ENCODE data around the gene ELF5. TPM values are rescaled to one million over a fixed set of nuclear protein-coding genes. Genes with fewer than 3 reads are reported as not detected.

The ELF5 gene
- total and polyA plus RNA-seq, 2 of the 13 experiments (the other 11 are each of a cell fraction or from before 2014, with no cell fraction given): 0.51 to 2.6 TPM

DNA sequence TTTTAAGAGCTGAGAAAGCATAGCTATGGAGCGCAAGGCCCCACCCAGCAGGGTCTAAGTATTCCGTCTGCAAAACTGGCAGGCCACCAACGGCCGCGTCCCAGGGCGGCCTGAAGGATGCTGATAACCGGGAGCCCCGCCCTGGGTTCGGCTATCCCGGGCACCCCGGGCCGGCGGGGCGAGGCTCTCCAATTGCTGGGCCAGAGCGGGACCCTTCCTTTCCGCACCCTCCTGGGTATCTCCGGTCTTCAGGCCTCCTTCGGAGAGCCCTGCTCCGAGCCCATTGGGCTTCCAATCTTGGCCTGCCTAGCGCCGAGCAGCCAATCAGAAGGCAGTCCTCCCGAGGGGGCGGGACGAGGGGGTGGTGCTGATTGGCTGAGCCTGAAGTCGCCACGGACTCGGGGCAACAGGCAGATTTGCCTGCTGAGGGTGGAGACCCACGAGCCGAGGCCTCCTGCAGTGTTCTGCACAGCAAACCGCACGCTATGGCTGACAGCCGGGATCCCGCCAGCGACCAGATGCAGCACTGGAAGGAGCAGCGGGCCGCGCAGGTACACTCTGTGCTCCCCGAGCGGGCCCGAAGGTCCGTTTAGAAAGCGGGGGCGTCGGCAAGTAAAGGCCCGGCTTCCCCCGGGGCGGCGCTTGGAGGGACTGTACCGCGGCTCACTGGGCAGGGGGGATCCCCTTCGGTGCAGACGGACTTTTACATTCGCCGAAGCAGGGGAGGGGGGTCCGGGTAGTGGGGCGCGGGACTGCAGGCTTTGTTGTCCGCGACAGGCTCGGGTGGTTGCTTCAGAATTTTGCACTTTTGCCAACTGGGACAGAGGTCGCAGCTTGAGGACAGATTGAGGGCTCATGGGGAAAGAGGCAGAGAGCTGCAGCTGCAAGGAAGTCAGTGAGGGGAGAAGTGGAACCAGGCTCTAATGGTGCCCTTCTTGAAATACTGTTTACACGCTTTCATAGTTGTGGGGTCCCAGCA lies 74.8 kb downstream of the ELF5 start, which contains the start of gene CAT (continued):
- TF ChIP-seq, protein P1, sequence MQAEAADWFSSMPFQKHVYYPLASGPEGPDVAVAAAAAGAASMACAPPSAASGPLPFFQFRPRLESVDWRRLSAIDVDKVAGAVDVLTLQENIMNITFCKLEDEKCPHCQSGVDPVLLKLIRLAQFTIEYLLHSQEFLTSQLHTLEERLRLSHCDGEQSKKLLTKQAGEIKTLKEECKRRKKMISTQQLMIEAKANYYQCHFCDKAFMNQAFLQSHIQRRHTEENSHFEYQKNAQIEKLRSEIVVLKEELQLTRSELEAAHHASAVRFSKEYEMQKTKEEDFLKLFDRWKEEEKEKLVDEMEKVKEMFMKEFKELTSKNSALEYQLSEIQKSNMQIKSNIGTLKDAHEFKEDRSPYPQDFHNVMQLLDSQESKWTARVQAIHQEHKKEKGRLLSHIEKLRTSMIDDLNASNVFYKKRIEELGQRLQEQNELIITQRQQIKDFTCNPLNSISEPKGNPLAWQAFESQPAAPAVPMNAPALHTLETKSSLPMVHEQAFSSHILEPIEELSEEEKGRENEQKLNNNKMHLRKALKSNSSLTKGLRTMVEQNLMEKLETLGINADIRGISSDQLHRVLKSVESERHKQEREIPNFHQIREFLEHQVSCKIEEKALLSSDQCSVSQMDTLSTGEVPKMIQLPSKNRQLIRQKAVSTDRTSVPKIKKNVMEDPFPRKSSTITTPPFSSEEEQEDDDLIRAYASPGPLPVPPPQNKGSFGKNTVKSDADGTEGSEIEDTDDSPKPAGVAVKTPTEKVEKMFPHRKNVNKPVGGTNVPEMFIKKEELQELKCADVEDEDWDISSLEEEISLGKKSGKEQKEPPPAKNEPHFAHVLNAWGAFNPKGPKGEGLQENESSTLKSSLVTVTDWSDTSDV (CRISPR knock-in tag; IDR thresholded peaks at IDR 0.05): no peak
- TF ChIP-seq ZNF879 (CRISPR knock-in tag; IDR thresholded peaks at IDR 0.05) (no peak), ZNF720 (CRISPR knock-in tag; IDR thresholded peaks at IDR 0.05) (no peak), FOXK1 (CRISPR knock-in tag; IDR thresholded peaks at IDR 0.05; ENCODE audit: borderline replicate concordance, low read depth) (peak; percentile 30; the same call in 1 of the 2 replicates), ZNF501 (CRISPR knock-in tag; IDR thresholded peaks at IDR 0.05) (peak; percentile 96), HDAC6 (IDR thresholded peaks at IDR 0.05; ENCODE audit: low read depth, low read length) (no peak), ZNF468 (CRISPR knock-in tag; IDR thresholded peaks at IDR 0.05) (no peak), ZNF431 (CRISPR knock-in tag; IDR thresholded peaks at IDR 0.05; ENCODE audit: borderline replicate concordance, low read depth) (peak; percentile 62), RNF2 (conservative IDR thresholded peaks at IDR 0.05; ENCODE audit: low read depth) (peak; percentile 58; the same call in 1 of the 2 replicates), HHEX (CRISPR knock-in tag; IDR thresholded peaks at IDR 0.05) (no peak), ZNF557 (CRISPR knock-in tag; IDR thresholded peaks at IDR 0.05) (no peak), ZNF749 (CRISPR knock-in tag; IDR thresholded peaks at IDR 0.05; ENCODE audit: borderline replicate concordance) (no peak), MAZ (IDR thresholded peaks at IDR 0.05; ENCODE audit: borderline replicate concordance, low read depth, low read length) (no peak; the same call in 1 of the 2 replicates), MAZ (CRISPR knock-in tag; IDR thresholded peaks at IDR 0.05; ENCODE audit: low read depth) (peak; percentile 27; the same call in 1 of the 2 replicates), SP140L (CRISPR knock-in tag; IDR thresholded peaks at IDR 0.05; ENCODE audit: borderline replicate concordance) (no peak), ZNF451 (CRISPR knock-in tag; IDR thresholded peaks at IDR 0.05) (peak; percentile 78; the same call in 1 of the 2 replicates)
- TF ChIP-seq, protein P2, sequence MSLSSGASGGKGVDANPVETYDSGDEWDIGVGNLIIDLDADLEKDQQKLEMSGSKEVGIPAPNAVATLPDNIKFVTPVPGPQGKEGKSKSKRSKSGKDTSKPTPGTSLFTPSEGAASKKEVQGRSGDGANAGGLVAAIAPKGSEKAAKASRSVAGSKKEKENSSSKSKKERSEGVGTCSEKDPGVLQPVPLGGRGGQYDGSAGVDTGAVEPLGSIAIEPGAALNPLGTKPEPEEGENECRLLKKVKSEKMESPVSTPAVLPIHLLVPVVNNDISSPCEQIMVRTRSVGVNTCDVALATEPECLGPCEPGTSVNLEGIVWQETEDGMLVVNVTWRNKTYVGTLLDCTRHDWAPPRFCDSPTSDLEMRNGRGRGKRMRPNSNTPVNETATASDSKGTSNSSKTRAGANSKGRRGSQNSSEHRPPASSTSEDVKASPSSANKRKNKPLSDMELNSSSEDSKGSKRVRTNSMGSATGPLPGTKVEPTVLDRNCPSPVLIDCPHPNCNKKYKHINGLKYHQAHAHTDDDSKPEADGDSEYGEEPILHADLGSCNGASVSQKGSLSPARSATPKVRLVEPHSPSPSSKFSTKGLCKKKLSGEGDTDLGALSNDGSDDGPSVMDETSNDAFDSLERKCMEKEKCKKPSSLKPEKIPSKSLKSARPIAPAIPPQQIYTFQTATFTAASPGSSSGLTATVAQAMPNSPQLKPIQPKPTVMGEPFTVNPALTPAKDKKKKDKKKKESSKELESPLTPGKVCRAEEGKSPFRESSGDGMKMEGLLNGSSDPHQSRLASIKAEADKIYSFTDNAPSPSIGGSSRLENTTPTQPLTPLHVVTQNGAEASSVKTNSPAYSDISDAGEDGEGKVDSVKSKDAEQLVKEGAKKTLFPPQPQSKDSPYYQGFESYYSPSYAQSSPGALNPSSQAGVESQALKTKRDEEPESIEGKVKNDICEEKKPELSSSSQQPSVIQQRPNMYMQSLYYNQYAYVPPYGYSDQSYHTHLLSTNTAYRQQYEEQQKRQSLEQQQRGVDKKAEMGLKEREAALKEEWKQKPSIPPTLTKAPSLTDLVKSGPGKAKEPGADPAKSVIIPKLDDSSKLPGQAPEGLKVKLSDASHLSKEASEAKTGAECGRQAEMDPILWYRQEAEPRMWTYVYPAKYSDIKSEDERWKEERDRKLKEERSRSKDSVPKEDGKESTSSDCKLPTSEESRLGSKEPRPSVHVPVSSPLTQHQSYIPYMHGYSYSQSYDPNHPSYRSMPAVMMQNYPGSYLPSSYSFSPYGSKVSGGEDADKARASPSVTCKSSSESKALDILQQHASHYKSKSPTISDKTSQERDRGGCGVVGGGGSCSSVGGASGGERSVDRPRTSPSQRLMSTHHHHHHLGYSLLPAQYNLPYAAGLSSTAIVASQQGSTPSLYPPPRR (CRISPR knock-in tag; IDR thresholded peaks at IDR 0.05; ENCODE audit: borderline replicate concordance): no peak; the same call in none of the 2 replicates
- TF ChIP-seq, protein P3, sequence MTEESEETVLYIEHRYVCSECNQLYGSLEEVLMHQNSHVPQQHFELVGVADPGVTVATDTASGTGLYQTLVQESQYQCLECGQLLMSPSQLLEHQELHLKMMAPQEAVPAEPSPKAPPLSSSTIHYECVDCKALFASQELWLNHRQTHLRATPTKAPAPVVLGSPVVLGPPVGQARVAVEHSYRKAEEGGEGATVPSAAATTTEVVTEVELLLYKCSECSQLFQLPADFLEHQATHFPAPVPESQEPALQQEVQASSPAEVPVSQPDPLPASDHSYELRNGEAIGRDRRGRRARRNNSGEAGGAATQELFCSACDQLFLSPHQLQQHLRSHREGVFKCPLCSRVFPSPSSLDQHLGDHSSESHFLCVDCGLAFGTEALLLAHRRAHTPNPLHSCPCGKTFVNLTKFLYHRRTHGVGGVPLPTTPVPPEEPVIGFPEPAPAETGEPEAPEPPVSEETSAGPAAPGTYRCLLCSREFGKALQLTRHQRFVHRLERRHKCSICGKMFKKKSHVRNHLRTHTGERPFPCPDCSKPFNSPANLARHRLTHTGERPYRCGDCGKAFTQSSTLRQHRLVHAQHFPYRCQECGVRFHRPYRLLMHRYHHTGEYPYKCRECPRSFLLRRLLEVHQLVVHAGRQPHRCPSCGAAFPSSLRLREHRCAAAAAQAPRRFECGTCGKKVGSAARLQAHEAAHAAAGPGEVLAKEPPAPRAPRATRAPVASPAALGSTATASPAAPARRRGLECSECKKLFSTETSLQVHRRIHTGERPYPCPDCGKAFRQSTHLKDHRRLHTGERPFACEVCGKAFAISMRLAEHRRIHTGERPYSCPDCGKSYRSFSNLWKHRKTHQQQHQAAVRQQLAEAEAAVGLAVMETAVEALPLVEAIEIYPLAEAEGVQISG (CRISPR knock-in tag; IDR thresholded peaks at IDR 0.05): peak; percentile 73

All from HepG2 (cell line).